ENCODE results near the gene CNOT1. TPM values are rescaled to one million over a fixed set of nuclear protein-coding genes. Genes with fewer than 3 reads are reported as not detected.
A peak's percentile ranks its signal among the peaks of the same experiment; 100 is the strongest.

The CNOT1 gene
- total RNA-seq, 1 experiment from 2014 or later: 219 TPM

- no peak overlapping the region for H3K27ac Mint-ChIP-seq (ENCODE audit: low read depth, unreplicated experiment)
- no peak for TF ChIP-seq CTCF (IDR thresholded peaks at IDR 0.05; ENCODE audit: unreplicated experiment)
- peaks cover 6% of the 10 kb centered on the region for H3K36me3 Mint-ChIP-seq (ENCODE audit: insufficient read depth, unreplicated experiment)
- no peaks in the 10 kb centered on the region for H3K9me3 Mint-ChIP-seq (ENCODE audit: unreplicated experiment)
- peak; percentile 46 for DNase-seq (ENCODE audit: unreplicated experiment)
- H3K27me3 Mint-ChIP-seq (ENCODE audit: insufficient read depth, unreplicated experiment): no peaks in the 10 kb centered on the region
- no peak overlapping the region for H3K4me3 Mint-ChIP-seq (ENCODE audit: unreplicated experiment)
- intact Hi-C loops (cut with micrococcal nuclease): no loop called here
- no TSS peak for BruUV-seq (replicated peaks)
- H3K4me1 Mint-ChIP-seq (ENCODE audit: insufficient read depth, unreplicated experiment): no peaks in the 10 kb centered on the region
- ChIA-PET POLR2A (interaction anchor here (1.1 kb wide), 1 partner anchor 9 kb away, joined by 5 read pairs; no protein-coding TSS in a partner anchor), CTCF (interaction anchor here (0.6 to 2.6 kb wide), 3 partner anchors 15 to 237 kb away, joined by 3 to 7 read pairs (median 4); no protein-coding TSS in a partner anchor)
Observed at GRCh38 chr16:58644765-58645487, 15.3 kb upstream of the CNOT1 start.

GRCh38 chr16:58644108-58644507, 14.5 kb upstream of the CNOT1 start:
- Mint-ChIP-seq H3K9me3 (ENCODE audit: unreplicated experiment) (no peaks in the 10 kb centered on the region), H3K27me3 (ENCODE audit: insufficient read depth, unreplicated experiment) (no peaks in the 10 kb centered on the region), H3K4me1 (ENCODE audit: insufficient read depth, unreplicated experiment) (no peaks in the 10 kb centered on the region), H3K4me3 (ENCODE audit: unreplicated experiment) (no peak overlapping the region), H3K27ac (ENCODE audit: low read depth, unreplicated experiment) (no peak overlapping the region), H3K36me3 (ENCODE audit: insufficient read depth, unreplicated experiment) (peaks cover 6% of the 10 kb centered on the region)
- BruUV-seq (replicated peaks): no TSS peak
- CTCF ChIA-PET: interaction anchor here (0.6 to 2.6 kb wide), 2 partner anchors 16 to 237 kb away, joined by 4 to 7 read pairs; no protein-coding TSS in a partner anchor
- intact Hi-C loops (cut with micrococcal nuclease): no loop called here
- DNase-seq (ENCODE audit: unreplicated experiment): no peak
- TF ChIP-seq CTCF (IDR thresholded peaks at IDR 0.05; ENCODE audit: unreplicated experiment): no peak
- POLR2A ChIA-PET: no interaction called here

- ChIA-PET POLR2A (no interaction called here), CTCF (interaction anchor here (0.6 to 1.5 kb wide), 6 partner anchors 9 to 296 kb away, joined by 3 to 5 read pairs (median 3); no protein-coding TSS in a partner anchor)
- no TSS peak for BruUV-seq (replicated peaks)
- no peaks in the 10 kb centered on the region for H3K9me3 Mint-ChIP-seq (ENCODE audit: unreplicated experiment)
- no peak for DNase-seq (ENCODE audit: unreplicated experiment)
- no peaks in the 10 kb centered on the region for H3K27me3 Mint-ChIP-seq (ENCODE audit: insufficient read depth, unreplicated experiment)
- no peak for TF ChIP-seq CTCF (IDR thresholded peaks at IDR 0.05; ENCODE audit: unreplicated experiment)
- H3K4me1 Mint-ChIP-seq (ENCODE audit: insufficient read depth, unreplicated experiment): peaks cover 6% of the 10 kb centered on the region
- intact Hi-C loops (cut with micrococcal nuclease): no loop called here
- no peak overlapping the region for H3K4me3 Mint-ChIP-seq (ENCODE audit: unreplicated experiment)
- no peak overlapping the region for H3K27ac Mint-ChIP-seq (ENCODE audit: low read depth, unreplicated experiment)
- H3K36me3 Mint-ChIP-seq (ENCODE audit: insufficient read depth, unreplicated experiment): peaks cover 4% of the 10 kb centered on the region
Observed at GRCh38 chr16:58640949-58641348, 11.3 kb upstream of the CNOT1 start.

GRCh38 chr16:58639836-58640235, 10.2 kb upstream of the CNOT1 start:
- no TSS peak for BruUV-seq (replicated peaks)
- TF ChIP-seq CTCF (IDR thresholded peaks at IDR 0.05; ENCODE audit: unreplicated experiment): no peak

More at GRCh38 chr16:58639836-58640235, 10.2 kb upstream of the CNOT1 start:
- Mint-ChIP-seq H3K4me3 (ENCODE audit: unreplicated experiment) (no peak overlapping the region), H3K27me3 (ENCODE audit: insufficient read depth, unreplicated experiment) (no peaks in the 10 kb centered on the region), H3K9me3 (ENCODE audit: unreplicated experiment) (no peaks in the 10 kb centered on the region), H3K27ac (ENCODE audit: low read depth, unreplicated experiment) (no peak overlapping the region), H3K36me3 (ENCODE audit: insufficient read depth, unreplicated experiment) (no peaks in the 10 kb centered on the region), H3K4me1 (ENCODE audit: insufficient read depth, unreplicated experiment) (peaks cover 6% of the 10 kb centered on the region)
- intact Hi-C loops (cut with micrococcal nuclease): no loop called here
- no peak for DNase-seq (ENCODE audit: unreplicated experiment)
- CTCF ChIA-PET: interaction anchor here (0.6 to 1.7 kb wide), 11 partner anchors 12 to 320 kb away, joined by 3 to 7 read pairs (median 4); no protein-coding TSS in a partner anchor
- POLR2A ChIA-PET: interaction anchor here (1.0 to 1.1 kb wide), 2 partner anchors 12 to 13 kb away, joined by 3 read pairs; no protein-coding TSS in a partner anchor

All from MCF 10A (cell line).